Fibroblast of lung (primary cell): Measurements from ENCODE around the gene KIF13A.
"Not testable (repeated sequence)": the region's sequence is repeated elsewhere in the genome, so short reads cannot be mapped to it uniquely, and the experiment has no call there.

ENCODE experiments used
- EZH2 ChIP-seq: IDR thresholded peaks from 2 replicates; pipeline ENCODE4 v1.5.1; 2012; ENCODE audit warnings: low read length, control low read depth, mild to moderate bottlenecking; ENCODE audit errors: missing control alignments
- TF ChIP-seq, protein P1 (sequence below), 2 donors: IDR thresholded peaks in 1 of 2; conservative IDR thresholded peaks in 1 of 2; 1 replicate in 1 of 2; 2 replicates in 1 of 2; pipeline ENCODE4 v1.5.1; 2011 to 2012; ENCODE audit warnings: low read length in 2 of 2, control low read depth in 1 of 2, inconsistent platforms in 1 of 2, low read depth in 1 of 2, mild to moderate bottlenecking in 1 of 2

DNA sequence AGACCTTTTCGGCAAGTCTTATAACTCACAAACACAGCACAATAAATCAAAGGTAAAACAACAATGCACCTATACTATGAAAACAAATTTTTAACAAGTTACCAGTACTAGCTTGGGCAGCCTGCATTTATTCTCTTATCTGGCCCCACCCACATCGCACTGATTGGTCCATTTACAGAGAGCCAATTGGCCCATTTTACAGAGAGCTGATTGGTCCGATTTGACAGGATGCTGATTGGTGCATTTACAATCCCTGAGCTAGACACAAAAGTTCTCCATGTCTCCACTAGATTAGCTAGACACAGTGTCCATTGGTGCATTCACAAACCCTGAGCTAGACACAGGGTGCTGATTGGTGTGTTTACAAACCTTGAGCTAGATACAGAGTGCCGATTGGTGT is 23.1 kb upstream of the KIF13A start:
- TF ChIP-seq, protein P1, sequence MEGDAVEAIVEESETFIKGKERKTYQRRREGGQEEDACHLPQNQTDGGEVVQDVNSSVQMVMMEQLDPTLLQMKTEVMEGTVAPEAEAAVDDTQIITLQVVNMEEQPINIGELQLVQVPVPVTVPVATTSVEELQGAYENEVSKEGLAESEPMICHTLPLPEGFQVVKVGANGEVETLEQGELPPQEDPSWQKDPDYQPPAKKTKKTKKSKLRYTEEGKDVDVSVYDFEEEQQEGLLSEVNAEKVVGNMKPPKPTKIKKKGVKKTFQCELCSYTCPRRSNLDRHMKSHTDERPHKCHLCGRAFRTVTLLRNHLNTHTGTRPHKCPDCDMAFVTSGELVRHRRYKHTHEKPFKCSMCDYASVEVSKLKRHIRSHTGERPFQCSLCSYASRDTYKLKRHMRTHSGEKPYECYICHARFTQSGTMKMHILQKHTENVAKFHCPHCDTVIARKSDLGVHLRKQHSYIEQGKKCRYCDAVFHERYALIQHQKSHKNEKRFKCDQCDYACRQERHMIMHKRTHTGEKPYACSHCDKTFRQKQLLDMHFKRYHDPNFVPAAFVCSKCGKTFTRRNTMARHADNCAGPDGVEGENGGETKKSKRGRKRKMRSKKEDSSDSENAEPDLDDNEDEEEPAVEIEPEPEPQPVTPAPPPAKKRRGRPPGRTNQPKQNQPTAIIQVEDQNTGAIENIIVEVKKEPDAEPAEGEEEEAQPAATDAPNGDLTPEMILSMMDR (conservative IDR thresholded peaks at IDR 0.05 in 1 of 2, IDR thresholded peaks at IDR 0.05 in 1 of 2; ENCODE audit: low read depth in 1 of 2, low read length in 2 of 2): not testable (repeated sequence)
- not testable (repeated sequence) for TF ChIP-seq EZH2
